Endometrial microvascular endothelial cells (primary cell): ENCODE results near the gene MBOAT2. TPM values are rescaled to one million over a fixed set of nuclear protein-coding genes. Genes with fewer than 3 reads are reported as not detected.
"Not testable (repeated sequence)": the region's sequence is repeated elsewhere in the genome, so short reads cannot be mapped to it uniquely, and the experiment has no call there.

Experiments used
- in situ Hi-C: cut with HindIII; loops from 2 replicates; pipeline ENCODE4 v1.10.0; 2017; ENCODE audit warnings: low sequenced_read_pairs, low pct_unique_long_range_greater_than_20kb; ENCODE audit errors: inconsistent ontology term
- total RNA-seq: library from RNA; depleted of rRNA; stranded (reverse); fragments of >200 nt; gene quantifications from one replicate; pipeline ENCODE4 v1.2.3, GENCODE V29; 2015; ENCODE audit errors: inconsistent ontology term

The MBOAT2 gene, protein sequence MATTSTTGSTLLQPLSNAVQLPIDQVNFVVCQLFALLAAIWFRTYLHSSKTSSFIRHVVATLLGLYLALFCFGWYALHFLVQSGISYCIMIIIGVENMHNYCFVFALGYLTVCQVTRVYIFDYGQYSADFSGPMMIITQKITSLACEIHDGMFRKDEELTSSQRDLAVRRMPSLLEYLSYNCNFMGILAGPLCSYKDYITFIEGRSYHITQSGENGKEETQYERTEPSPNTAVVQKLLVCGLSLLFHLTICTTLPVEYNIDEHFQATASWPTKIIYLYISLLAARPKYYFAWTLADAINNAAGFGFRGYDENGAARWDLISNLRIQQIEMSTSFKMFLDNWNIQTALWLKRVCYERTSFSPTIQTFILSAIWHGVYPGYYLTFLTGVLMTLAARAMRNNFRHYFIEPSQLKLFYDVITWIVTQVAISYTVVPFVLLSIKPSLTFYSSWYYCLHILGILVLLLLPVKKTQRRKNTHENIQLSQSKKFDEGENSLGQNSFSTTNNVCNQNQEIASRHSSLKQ
- total RNA-seq = 10.7 TPM

DNA sequence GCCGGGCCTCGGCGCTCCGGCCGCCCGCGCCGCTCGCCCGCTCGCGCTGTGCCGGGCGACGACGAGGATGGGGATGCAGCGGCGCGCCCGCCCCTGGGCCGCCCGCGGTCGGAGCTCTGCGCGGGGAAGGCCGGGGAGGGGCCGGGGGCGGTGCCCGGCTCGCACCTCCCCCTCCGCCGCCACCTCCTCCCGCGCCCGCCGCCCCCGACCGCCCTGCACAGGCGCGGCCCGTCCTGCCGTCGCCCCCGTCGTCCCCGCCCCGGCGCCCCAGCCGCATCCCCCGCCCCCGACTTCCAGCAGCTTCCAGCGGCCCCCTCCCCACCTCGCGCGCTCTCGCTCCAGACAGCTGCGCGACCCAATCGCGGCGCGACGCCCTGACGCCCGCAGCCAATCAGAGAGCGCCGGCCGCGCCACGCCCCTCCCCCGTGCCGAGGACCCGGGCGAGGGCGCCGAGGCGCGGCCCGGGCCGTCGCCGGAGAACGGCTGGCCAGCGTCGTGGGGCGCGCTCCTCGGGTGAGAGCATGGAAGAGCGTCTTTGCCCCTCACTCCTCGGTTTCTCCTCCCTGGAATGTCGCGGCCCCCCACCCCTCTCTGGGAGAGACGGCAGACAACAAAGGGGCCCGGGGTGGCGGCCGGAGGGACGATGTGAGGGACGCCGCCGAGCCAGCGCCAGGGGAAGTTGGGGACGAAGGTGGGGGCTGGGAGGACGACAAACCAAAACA lies at the start of gene MBOAT2:
Gene MBOAT2, minus strand, starts transcription at position 69 of the 722 bp plus-strand sequence. CDS start 70 bp downstream, outside the sequence.
- in situ Hi-C loops = no loop called here

DNA sequence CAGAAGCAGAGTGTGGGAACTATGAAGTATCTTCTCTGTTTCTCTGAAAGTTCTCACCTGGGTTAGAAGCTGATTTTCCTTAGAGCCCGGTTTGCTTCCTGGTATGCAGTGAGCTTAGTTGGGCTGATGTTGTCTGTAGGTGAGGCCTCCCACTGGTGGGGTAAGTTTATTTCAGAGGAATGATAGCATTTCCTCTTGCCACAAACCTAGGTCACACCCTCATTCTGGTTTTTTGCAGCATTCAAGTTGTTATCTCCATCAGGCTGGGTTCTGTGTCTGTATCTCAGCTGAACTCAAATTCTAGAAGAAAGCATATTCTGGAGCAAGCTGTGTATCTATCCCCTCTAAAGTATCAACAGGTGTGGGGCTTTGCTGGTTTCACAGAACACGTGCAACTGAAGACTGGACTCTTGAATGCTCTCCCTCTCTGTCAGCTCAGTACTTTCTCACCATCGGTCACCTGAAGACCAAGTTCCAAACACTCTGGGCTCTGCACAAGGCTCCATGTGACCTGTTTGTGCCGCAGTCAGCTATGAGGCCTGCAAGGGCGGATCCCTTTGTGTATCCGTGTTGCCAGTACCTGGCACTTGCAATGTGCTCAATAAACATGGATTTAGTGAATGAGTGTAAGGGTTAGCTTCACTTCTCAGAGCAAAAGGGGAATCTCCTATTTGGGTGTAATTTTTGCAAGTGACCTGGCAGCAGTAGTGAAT lies 49.5 kb upstream of the MBOAT2 start:
- in situ Hi-C loops = no loop called here

DNA sequence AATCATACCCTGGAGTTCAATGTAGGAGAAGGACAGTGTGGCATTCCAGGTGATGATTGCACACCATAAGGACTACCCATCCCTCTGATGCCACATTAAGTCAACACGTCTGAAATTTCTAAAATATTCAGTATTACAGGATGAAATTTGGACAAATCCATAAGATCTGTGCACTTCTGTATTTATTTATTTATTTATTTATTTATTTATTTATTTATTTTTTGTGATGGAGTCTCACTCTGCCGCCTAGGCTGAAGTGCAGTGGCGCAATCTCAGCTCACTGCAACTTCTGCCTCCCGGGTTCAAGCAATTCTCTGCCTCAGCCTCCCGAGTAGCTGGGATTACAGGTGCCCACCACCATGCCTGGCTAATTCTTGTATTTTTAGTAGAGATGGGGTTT lies 48.0 kb upstream of the MBOAT2 start:
- in situ Hi-C loops = not testable (repeated sequence)

DNA sequence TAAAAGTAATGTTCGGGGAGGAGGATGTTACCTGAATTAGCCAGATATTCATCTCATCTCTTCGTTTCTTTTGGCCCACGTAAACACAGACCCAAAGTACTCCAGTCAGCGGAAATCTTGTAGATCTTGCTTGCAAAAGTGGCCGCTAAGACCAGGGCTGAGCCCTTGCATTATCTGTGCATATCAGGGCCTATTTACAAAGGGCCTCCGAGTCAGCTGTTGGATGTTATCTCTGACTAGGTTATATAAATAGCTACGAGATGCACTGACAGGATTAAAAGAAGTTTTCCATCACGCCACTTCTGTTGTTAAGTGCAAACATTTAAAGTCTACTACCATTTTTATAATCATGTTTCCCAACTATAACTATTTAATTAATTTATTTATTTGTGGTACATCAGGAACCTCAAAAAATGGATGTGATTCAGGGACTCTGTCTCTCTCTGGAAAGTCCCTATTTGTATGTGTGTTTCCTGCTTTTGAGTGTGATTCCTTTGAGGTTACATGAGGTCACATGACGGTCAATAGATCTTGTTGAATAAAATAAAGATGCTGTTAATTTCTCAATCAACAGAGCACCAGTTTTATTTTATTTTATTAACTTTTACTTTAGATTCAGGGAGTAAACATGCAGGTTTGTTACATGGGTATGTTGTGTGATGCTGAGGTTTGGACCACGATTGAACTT lies 46.8 kb upstream of the MBOAT2 start:
- in situ Hi-C loops = no loop called here

DNA sequence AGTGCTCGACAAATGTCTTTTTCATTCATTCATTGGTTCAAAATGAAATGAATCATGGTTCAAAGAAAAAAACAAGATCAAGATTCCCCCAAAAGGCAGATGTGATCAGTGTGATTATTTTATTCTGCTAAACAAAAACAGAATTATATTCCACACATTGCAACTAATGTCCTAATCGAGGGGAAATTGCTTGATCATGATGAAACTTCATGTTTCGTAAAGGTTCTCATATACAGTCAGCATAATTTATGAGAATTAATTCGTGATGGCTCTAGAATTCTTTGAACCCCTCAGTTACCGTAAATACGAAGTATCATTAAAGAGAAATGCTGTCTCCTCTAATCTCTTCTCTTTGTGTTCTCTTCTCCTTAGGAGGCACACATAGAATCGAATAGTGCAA lies 42.1 kb upstream of the MBOAT2 start:
- in situ Hi-C loops = no loop called here

DNA sequence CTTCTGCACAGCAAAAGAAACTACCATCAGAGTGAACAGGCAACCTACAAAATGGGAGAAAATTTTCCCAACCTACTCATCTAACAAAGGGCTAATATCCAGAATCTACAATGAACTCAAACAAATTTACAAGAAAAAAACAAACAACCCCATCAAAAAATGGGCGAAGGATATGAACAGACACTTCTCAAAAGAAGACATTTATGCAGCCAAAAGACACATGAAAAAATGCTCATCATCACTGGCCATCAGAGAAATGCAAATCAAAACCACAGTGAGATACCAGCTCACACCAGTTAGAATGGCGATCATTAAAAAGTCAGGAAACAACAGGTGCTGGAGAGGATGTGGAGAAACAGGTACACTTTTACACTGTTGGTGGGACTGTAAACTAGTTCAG lies 40.0 kb upstream of the MBOAT2 start:
- in situ Hi-C loops = not testable (repeated sequence)

DNA sequence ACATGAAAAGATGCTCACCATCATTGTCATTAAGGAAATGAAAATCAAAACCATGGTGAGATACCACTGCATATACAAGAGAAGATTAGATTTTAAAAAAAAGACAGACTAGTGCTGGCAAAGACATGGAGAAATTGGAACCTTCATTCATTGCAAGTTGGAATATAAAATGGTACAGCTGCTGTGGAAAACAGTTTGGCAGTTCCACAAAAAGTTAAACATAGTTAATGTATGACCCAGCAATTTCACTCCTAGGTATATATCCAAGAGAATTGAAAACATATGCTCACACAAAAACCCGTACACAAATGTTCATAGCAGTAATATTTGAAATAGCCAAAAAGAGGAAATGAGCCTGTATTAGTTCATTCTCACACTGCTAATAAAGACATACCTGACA lies 33.7 kb upstream of the MBOAT2 start:
- in situ Hi-C loops = no loop called here

DNA sequence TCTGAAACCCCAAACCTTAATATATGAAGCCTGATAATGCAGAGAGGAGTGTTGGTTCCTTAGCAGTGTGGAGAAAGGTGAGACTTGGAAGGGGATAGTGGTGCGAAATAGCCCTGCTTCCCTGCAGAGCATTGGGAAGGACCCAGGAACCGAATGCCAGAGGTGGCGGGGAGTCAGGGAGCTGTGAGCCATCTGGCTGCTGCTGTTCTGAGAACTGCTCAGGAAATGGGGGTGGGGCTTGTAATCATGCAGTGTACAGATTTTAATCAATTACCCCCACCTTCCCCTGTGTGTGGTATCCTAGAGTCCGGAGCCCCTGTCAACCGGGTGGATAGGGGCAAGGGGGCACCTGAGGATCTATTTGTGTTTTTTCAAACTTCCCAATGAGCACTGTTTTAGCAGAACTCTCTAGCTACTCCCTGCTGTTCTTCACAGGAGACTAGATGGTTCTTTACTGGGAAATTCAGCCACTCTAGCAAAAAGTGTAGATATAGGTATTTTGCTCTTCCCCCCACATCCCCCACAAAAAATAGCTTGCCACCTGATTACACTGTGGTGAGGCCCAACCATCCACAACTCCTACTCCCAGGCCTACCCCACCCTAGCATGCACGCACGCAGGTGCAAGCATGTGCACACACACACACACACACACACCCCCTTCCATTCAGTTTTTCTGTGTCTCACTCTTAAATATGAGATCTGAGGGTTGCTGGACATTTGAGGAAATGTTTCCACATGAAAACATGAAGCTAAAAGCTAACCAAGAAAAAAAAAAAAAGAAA lies 30.1 kb upstream of the MBOAT2 start:
- in situ Hi-C loops = no loop called here

DNA sequence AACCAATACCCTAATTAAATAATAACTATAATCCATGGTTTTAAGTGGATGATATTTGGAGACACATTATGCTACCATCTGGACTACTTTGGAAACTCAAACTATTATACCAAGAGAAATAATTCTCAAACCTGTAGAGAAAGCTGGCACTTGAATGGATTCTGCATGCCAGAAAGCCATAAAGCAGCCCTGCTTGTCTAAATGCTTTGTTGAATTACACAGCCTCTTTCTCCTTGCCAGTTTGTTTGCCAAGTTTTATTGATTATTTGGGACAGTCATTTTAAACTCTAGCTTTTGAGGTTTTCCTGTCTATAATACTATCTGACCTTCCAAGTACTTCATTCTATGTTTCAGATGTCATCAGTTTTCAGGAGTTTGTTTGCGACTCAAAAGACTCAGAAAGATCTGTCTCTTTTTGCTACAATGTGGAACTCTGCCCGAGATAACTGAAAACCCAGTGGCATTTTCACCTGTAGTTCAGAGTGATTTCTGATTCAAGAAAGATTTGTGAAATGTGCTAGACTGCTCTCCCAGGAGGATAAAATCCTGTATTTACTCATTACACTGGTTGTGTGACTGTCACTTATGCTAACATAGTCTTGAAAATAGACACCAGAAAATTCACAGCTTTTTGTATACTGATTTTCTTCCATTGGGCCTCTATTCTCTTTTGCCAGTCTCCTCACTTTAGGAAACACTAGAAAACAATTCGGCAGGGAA lies 29.2 kb upstream of the MBOAT2 start:
- in situ Hi-C loops = no loop called here

DNA sequence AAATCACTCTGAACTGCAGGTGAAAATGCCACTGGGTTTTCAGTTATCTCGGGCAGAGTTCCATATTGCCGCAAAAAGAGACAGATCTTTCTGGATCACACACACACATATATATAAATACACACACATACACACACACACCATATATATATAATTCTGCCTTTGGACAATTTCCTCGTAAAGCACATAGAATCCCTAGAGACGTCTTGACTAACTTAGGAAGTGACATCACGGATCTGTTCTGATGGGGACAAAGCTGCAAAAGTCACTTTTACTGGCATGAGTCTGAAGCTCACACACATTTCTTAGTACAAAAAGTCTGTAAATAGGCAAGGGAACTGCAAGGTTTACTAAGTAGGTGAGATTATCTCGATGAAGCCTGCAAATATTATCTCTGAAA lies 28.6 kb upstream of the MBOAT2 start:
- in situ Hi-C loops = no loop called here

DNA sequence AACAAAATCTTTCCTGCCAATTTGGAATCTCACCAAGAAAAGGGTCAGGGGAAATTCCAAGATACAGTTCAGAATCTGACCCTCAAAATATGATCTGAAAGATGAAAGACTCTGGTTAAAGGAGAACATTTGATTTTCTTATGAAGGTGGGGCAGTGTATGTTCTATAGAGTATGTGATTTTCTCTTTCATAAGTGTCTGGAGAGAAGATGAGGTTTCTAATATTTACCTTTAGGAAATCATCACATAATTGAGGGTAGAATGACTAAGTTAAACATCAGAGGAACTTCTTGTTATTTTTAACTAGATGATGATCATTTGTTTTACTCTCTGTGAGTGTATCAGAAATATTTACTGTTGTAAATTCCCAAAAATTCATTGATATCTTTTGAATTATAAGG lies 27.8 kb upstream of the MBOAT2 start:
- in situ Hi-C loops = no loop called here

DNA sequence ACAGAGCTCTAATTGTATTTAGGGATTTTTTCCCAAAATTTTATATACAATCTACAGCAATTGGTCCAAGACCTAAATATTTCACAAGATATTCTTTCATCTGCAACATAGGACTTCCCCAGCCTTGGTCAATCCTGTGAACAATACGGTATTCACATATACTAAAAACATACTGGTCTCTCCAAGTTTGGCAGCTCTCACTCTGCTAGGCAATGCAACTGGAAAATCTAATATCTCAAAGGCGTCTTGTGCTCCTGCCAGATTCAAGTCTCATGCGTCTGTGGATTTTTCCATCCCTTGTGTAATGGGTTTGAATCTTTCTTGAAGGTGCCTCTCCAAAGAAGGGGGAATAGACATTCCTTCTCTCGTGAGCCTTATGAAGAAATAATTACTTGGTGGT lies 27.4 kb upstream of the MBOAT2 start:
- in situ Hi-C loops = no loop called here

DNA sequence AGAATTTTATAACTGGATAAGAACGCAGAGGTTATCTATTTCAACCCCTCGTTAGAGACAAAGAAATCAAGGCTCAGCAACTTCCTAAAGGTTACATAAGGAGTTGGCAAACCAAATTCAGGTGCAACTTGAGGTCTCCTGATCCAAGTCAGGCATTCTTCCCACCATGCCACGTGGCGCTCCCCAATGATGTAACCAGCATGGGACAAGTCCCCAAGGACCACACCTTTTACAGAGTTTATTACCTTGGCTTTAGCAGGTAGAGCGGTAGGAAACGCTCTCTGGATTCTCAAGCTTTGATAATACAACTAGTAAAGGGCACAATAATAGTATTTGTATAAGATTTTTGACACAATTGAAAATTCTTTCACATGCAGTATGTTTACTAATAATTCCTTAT lies 26.7 kb upstream of the MBOAT2 start:
- in situ Hi-C loops = no loop called here

DNA sequence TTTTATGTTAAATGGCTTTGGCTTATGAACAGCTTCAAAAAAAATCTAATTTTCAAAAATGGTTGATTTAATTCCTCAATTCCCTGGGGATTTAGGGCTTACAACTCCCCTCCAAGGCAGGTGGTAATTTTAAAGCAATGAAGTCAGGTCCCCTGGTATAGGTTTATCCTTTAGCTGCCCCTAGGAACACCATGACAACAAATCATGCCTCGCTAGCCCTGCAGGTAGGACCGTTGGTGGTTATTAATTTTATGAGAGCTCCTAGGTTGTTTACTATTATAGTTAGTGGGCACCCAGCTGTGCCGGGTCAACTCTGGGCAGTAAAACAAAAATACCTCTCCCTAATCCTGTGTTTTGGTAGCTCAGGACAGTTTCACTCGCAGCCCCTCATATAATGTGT lies 26.2 kb upstream of the MBOAT2 start:
- in situ Hi-C loops = no loop called here

DNA sequence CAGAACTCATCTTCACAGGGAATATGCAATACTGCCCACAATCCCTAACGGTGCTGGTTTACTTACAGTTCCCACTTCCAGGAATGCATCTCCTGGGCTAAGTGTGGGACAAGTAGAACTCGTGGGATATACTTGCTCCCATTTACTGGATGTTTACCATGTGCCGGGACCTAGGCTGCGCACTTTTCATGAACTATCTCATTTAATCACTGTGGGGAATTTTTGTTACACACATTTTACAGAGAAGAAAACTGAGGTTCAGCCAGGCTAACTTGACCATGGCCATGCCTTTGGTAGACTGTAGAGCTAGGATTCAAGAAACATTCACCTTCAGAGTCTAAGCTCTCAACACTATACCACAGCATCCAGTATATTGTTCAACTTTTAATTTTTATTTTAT lies 24.4 kb upstream of the MBOAT2 start:
- in situ Hi-C loops = no loop called here

DNA sequence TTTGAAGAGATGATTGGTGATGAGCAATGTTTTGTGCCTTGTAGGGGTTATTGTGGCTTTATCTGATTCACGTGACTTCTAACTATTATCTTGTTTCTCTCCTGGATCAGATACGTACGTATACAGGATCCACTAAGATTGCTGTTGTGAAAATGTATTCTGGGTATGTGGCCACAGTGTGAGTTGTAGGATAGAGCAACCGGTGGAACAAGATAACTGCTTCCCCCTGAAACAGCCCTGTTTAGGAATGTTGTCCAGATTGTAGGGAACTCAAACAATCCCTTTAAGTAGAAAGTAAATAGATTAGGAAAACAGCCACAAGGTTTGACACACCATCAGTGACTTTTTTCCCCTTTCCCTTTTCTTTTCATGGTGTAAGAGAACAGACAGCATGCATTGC lies 22.3 kb upstream of the MBOAT2 start:
- in situ Hi-C loops = no loop called here

DNA sequence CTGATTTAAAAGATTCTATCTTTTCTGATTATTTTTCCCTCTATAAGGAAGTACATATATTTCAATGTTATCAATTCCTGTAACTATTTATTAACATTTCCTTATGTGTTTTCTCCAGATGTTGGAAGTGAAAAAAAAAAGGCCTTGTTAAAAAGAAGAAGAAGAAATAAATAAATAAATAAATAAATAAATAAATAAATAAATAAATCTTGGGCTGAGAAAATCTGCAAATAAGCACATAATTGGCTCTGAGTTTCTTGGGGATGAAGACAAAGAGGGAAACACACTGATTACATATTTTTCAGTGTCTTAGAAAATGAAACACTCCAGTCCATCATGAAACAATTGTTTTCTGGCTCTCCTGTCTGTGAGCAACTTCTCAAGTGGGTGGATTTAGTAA lies 21.1 kb upstream of the MBOAT2 start:
- in situ Hi-C loops = no loop called here
